Breast epithelium (tissue), 4 donors: ENCODE measurements around the gene IMMT. TPM values are rescaled to one million over a fixed set of nuclear protein-coding genes. Genes with fewer than 3 reads are reported as not detected.

Experiments
- DNase-seq, 2 donors: peaks; one replicate each; pipeline ENCODE4 v3.0.0-alpha.2; 2019; ENCODE audit warnings: low spot score in 2 of 2
- H3K27ac ChIP-seq, 2 donors: fragments of 200-600 bp; sonication (generic) in 1 of 2; one replicate each; pipeline ENCODE4 v1.5.1; 2016 to 2019; ENCODE audit warnings: mild to moderate bottlenecking in 1 of 2
- H3K27me3 ChIP-seq, 2 donors: fragments of 200-600 bp; sonication (generic) in 1 of 2; one replicate each; pipeline versions ENCODE4 v1.5.1 to v1.6.0; 2017 to 2019; ENCODE audit warnings: control low read depth in 1 of 2, mild to moderate bottlenecking in 1 of 2
- H3K36me3 ChIP-seq: fragments of 200-600 bp; one replicate; pipeline ENCODE4 v1.5.1; 2019
- H3K4me1 ChIP-seq, 2 donors: fragments of 200-600 bp; sonication (generic); one replicate each; pipeline ENCODE4 v1.5.1; 2016 to 2019; ENCODE audit warnings: control low read depth in 1 of 2
- H3K4me3 ChIP-seq, 3 donors: fragments of 200-600 bp; sonication (generic); 1 replicate in 2 of 3; 2 replicates in 1 of 3; pipeline ENCODE4 v1.5.1; 2016 to 2019; ENCODE audit warnings: mild to moderate bottlenecking in 3 of 3, moderate library complexity in 2 of 3
- H3K9me3 ChIP-seq, 2 donors: fragments of 200-600 bp; sonication (generic) in 1 of 2; one replicate each; pipeline ENCODE4 v1.5.1; 2016 to 2019; ENCODE audit warnings: control low read depth in 1 of 2
- CTCF ChIP-seq, 3 donors: fragments of 450-650 bp; IDR thresholded peaks; one replicate each; pipeline ENCODE4 v1.5.1; 2016 to 2017; ENCODE audit warnings: antibody characterized with exemption in 3 of 3, mild to moderate bottlenecking in 3 of 3, moderate library complexity in 3 of 3
- POLR2A ChIP-seq: fragments of 450-650 bp; IDR thresholded peaks from one replicate; pipeline ENCODE4 v1.6.1; 2016; ENCODE audit warnings: antibody characterized with exemption, mild to moderate bottlenecking, moderate library complexity
- POLR2AphosphoS5 ChIP-seq, 3 donors: sonication (generic); formaldehyde crosslinking; IDR thresholded peaks; one replicate each; pipeline ENCODE4 v1.6.1; 2017; ENCODE audit warnings: antibody characterized with exemption in 3 of 3
- intact Hi-C: fragments of 100-400 bp; cut with DNase I; formaldehyde crosslinking; loops from one replicate; pipeline ENCODE4 v1.15.1; 2023; ENCODE audit warnings: low total_unique reads
- total RNA-seq, 3 donors: library from RNA; depleted of rRNA; stranded (reverse); fragments of >200 nt; gene quantifications; one replicate each; pipeline ENCODE4 v1.1.0, GENCODE V29; 2016

Gene IMMT
- total RNA-seq, 3 donors from 2014 or later: 44.8 to 56.1 (median 48.2) TPM

GRCh38 chr2:86143307-86143706, 52.0 kb downstream of the IMMT start:
- Histone ChIP-seq H3K27me3 (no peaks in the 10 kb centered on the region), H3K36me3 (peaks cover 8% of the 10 kb centered on the region)
- no peak for TF ChIP-seq POLR2A
- no peak for TF ChIP-seq CTCF (IDR thresholded peaks at IDR 0.05)
- no peak for TF ChIP-seq POLR2AphosphoS5 (IDR thresholded peaks at IDR 0.05)

DNA sequence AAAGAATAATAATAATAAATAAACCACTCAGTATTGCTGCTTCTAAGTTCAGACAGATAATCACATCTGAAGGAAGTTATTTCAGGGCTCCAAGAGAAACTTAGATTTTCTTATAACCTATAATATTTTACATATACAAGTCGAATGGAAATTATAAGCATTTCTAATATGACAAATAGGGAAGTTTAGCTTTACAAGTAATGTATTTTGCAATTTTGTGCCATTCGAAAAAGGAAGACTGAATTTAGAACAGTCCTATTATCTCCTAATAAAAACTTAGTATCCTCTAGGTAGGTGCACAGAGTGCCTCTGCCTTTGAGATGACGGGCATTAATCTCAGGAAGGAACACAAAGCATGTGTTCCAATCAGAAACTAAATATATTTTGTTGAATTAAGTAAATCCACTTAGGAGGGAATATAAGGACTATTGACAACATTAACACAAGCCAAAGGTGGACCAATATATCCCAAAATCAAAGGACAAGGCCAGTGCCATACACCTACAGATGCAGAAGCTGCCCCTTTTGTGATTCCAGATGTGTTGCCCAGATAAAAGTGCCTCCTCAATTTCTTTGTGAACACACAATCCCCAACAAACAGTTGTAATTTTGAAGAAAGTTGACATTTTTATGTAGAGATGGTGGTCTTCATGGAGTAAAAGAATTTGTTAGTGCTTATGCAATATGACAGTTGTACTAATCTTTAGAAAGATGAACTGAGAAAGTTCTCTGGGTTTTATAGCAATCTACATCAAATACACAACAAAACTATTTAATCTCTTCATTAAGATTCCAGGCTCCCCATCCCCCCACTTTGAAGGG, 52.6 kb downstream of the IMMT start:
- H3K27me3 ChIP-seq: no peaks in the 10 kb centered on the region
- intact Hi-C loops: no loop called here
- no peaks in the 10 kb centered on the region for H3K9me3 ChIP-seq
- H3K4me3 ChIP-seq: no peak overlapping the region
- H3K4me1 ChIP-seq: no peaks in the 10 kb centered on the region
- peaks cover 14% of the 10 kb centered on the region for H3K36me3 ChIP-seq
- no peak overlapping the region for H3K27ac ChIP-seq
- DNase-seq: no peak
- TF ChIP-seq POLR2A (no peak), POLR2AphosphoS5 (IDR thresholded peaks at IDR 0.05) (no peak), CTCF (IDR thresholded peaks at IDR 0.05) (no peak)

More at GRCh38 chr2:86143307-86143706, 52.0 kb downstream of the IMMT start:
- H3K9me3 ChIP-seq: no peaks in the 10 kb centered on the region
- no peaks in the 10 kb centered on the region for H3K4me1 ChIP-seq
- no peak overlapping the region for H3K27ac ChIP-seq
- intact Hi-C loops: no loop called here
- DNase-seq: no peak
- no peak overlapping the region for H3K4me3 ChIP-seq

- Histone ChIP-seq H3K9me3 (no peaks in the 10 kb centered on the region), H3K4me1 (no peaks in the 10 kb centered on the region), H3K27ac (no peak overlapping the region), H3K4me3 (no peak overlapping the region), H3K36me3 (peaks cover 8% of the 10 kb centered on the region), H3K27me3 (no peaks in the 10 kb centered on the region)
- intact Hi-C loops: no loop called here
- no peak for DNase-seq
- TF ChIP-seq CTCF (IDR thresholded peaks at IDR 0.05) (no peak), POLR2AphosphoS5 (IDR thresholded peaks at IDR 0.05) (no peak), POLR2A (no peak)
Measured at GRCh38 chr2:86140969-86141392, 54.3 kb downstream of the IMMT start.

DNA sequence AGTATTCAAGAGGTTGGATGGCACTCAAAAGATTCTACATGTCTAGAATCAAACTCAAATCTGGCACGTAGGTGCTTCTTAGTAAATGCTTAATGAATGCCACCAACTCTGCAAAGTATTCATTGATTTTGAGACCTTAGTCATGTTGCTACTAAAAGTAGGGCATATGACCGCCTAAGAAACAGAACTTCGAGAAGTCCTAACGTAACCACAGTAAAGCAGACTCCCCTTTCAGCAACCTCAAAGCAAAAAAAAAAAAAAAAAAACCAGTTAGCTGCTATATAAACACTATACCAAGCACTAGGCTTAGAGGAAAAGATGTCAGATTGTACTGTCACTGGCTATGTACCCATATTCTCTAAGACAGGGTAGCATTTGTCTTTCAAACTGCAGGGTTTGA, 55.3 kb downstream of the IMMT start:
- no peaks in the 10 kb centered on the region for H3K4me1 ChIP-seq
- no peak overlapping the region for H3K4me3 ChIP-seq
- no peaks in the 10 kb centered on the region for H3K9me3 ChIP-seq
- no peak for TF ChIP-seq POLR2A
- TF ChIP-seq POLR2AphosphoS5 (IDR thresholded peaks at IDR 0.05): no peak
- no peak for TF ChIP-seq CTCF (IDR thresholded peaks at IDR 0.05)
- H3K36me3 ChIP-seq: peaks cover 17% of the 10 kb centered on the region
- H3K27ac ChIP-seq: no peak overlapping the region
- H3K27me3 ChIP-seq: no peaks in the 10 kb centered on the region
- no peak for DNase-seq
- intact Hi-C loops: no loop called here
